Measurements from ENCODE around the gene COL5A1.

GRCh38 chr9:134625361-134626068 is 16.1 kb upstream of the COL5A1 start:
- TF ChIP-seq EGR1 (IDR thresholded peaks at IDR 0.05) (no peak), MAX (IDR thresholded peaks at IDR 0.05) (no peak), TAF1 (IDR thresholded peaks at IDR 0.05; ENCODE audit: low read depth) (no peak), TEAD4 (IDR thresholded peaks at IDR 0.05) (no peak), FOXM1 (IDR thresholded peaks at IDR 0.05; ENCODE audit: borderline replicate concordance, low read depth) (no peak)

Measured in Ishikawa (cell line).